NOMO-1 (cell line): ENCODE measurements around the gene NTN1.

Experiments used
- DNase-seq, 2 experiments: peaks; one replicate each; lab custom pipeline; 2025; ENCODE audit not compliant: unreplicated experiment in 2 of 2; lab: John Stamatoyannopoulos, UW

NTN1 gene

GRCh38 chr17:9004961-9005285 lies 16.4 kb upstream of the NTN1 start:
- DNase-seq, result no peak

GRCh38 chr17:9006175-9006767 lies 15.0 kb upstream of the NTN1 start:
- DNase-seq, result no peak

- no peak for DNase-seq
These were observed 14.1 kb upstream of the NTN1 start for GRCh38 chr17:9007052-9007714.

- no peak for DNase-seq
These were observed 12.2 kb upstream of the NTN1 start for GRCh38 chr17:9009096-9009495.

- DNase-seq, result no peak
These were observed 11.6 kb upstream of the NTN1 start for GRCh38 chr17:9009737-9010136.

- DNase-seq, result no peak
These were observed 10.3 kb upstream of the NTN1 start for GRCh38 chr17:9011001-9011400.

- DNase-seq, result no peak
These were observed 4.3 kb upstream of the NTN1 start for GRCh38 chr17:9016941-9017552.

GRCh38 chr17:9018726-9019125 lies 2.6 kb upstream of the NTN1 start:
- DNase-seq, result no peak

GRCh38 chr17:9020096-9020823 lies 1.1 kb upstream of the NTN1 start:
- no peak for DNase-seq

- DNase-seq, result no peak
These were observed 519 bp upstream of the NTN1 start for GRCh38 chr17:9020824-9021157.

GRCh38 chr17:9021992-9022572 lies 772 bp downstream of the NTN1 start:
- DNase-seq, result no peak

- no peak for DNase-seq
These were observed 1.5 kb downstream of the NTN1 start for GRCh38 chr17:9022573-9023391.

- DNase-seq, result no peak
These were observed 2.3 kb downstream of the NTN1 start for GRCh38 chr17:9023392-9024218.

GRCh38 chr17:9024497-9024896 lies 3.2 kb downstream of the NTN1 start:
- DNase-seq, result no peak

- DNase-seq, result no peak
These were observed 5.4 kb downstream of the NTN1 start for GRCh38 chr17:9026741-9027140.

- no peak for DNase-seq
These were observed 7.1 kb downstream of the NTN1 start for GRCh38 chr17:9028202-9028987.

GRCh38 chr17:9028988-9029570 lies 7.8 kb downstream of the NTN1 start:
- no peak for DNase-seq

- DNase-seq, result no peak
These were observed 10.8 kb downstream of the NTN1 start for GRCh38 chr17:9032151-9032550.

GRCh38 chr17:9032583-9032982 lies 11.3 kb downstream of the NTN1 start:
- no peak for DNase-seq
